Measurements from ENCODE around the gene PASD1.

PASD1 gene

DNA sequence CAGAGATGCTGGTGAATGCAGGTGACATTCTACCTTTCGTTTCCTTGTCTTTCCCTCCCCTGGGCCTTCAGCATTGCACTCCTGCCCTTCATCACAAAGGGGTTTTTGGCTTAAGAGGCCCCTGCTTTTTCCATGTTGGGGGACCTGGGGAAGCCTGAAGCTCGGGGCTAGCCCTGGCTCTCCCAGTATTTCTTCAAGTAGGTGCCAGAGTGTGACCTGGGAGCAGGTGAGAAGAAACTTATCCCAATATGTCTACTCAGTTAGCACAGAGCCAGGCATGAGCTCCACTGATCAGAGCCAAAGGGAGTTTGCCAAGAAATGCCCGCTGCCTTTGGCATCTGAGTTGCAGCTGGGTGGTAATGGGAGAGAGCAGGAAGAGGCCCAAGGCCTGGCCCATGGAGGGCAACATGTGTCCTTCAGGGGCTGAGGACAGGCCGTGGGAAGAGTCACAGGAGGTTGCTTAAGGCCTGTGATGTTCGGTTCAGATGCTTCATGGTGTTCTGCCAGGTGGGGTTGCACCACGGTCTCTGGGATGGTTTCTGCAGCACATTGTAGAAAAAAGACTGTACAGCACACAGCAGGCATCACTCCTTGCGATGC lies 139.4 kb downstream of the PASD1 start:
- DNase-seq, result no peak

DNA sequence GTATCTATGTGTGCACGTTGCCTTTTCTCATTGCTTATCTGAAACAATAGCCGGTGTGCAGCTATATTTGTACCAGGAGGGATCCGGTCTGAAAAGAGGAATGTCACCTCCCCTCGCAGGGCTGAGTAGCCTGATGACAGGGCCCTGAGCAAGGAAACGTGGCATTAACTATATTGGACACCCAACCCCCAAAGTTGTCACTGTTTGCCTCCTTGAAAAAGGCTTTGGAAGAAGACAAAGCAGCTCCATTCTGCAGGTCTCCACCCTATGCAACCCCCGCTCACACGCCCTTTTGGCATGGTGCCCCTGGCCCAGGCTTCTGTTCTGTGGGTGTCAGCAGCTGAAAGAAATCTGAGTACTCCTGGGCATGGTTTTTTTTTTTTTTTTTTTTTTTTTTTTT lies 140.0 kb downstream of the PASD1 start:
- DNase-seq, result no peak

- no peak for DNase-seq
Measured at GRCh38 chrX:151704041-151704663, 140.7 kb downstream of the PASD1 start.

- no peak for DNase-seq
Measured at GRCh38 chrX:151708821-151709220, 145.3 kb downstream of the PASD1 start.

- DNase-seq, result no peak
Measured at GRCh38 chrX:151710457-151710856, 147.0 kb downstream of the PASD1 start.

DNA sequence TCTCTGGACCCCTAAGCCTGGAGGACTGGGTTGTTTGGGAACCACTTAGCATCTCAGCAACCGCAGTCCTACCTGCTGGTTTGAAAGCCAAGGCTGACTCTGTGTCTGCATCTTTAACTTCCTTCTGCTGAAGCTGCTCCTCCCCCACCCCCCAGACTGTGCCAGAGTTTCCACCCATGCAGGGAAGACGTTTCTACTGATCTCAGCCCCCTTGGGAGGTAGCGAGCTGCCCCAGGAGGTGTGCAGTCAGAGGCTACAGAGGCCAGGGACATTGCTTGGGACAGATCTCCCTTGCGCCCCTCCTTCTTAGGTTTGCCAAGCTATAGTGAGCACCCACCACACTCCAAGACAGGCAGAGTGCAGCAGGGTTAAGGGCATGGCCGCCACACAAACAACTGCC lies 147.7 kb downstream of the PASD1 start:
- DNase-seq, result no peak

GRCh38 chrX:151711787-151712186 lies 148.3 kb downstream of the PASD1 start:
- no peak for DNase-seq

DNA sequence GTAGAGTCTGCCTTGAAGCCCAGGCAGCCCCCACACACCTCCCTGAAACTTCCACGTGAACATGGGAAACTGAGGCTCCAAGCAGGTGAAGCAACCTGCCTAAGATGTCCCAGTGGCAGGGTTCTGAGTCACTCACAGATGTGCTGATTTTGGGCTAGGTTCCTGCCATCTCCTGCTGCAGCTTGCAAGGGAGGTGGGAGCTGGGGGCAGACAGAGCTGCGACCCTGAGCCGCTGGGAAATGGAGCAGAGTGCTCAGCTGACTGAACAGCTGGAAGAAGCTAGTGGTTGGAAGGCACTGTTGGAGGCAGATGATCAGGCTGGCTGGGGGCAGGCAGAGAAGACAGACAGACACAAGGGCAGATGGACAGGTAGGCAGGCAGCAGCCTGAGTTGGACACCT lies 148.8 kb downstream of the PASD1 start:
- DNase-seq, result no peak

DNA sequence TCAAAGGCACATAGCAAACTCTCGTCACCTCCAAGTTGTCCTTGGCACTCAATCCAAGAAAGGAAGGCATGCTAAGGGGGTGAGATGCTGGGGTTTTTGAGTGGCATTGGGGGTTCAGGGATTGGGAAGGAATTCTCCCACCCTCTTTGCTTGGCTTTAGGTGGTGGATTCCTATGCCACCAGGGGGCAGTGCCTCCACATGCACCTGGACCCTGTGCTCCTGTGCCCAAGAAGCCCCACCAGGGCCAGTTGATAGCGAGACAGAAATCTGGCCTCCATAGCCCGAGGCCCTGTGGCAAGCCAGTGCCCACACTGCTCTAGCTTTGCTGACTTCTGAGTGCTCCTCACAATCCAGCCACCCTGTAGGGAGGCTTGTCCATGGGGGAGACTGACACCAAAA lies 150.4 kb downstream of the PASD1 start:
- DNase-seq, result no peak

DNA sequence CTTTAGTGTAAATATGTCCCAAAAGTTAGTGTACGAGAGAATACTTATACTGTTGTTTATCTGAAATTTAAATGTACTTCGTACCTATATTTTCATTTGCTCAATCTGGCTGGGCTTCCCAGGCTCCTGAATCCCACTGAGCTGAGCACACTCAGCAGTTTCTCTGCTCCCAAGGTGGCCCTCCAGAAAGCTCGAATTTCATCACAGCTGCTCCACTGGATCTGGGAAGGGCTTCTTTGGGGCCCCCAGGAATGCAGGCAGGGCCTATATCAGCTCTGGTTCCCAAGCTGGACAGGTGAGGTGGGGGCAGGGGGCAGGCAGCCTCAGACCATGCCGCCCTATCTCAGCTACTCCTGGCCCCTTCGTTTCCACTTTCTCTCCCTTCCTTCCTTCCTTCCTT lies 150.9 kb downstream of the PASD1 start:
- no peak for DNase-seq

DNA sequence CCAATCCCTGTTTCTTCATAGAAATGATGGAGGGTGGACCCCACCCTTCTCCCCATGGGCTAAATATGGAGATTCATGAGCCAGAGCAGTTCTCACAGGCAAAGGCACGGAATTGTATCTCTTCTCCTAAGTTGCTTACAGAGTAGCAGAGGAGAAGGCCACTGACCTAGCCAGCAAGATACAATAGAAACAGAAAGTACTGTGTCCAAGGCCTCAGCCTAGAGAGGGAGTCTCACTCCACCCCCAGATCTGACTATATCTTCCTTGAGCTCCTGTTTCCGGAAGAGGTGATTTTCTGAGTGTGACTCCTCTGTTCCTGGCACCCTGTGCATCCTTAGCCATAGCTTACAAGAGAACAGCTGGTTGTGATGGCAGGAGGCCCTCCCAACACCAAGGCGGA lies 152.3 kb downstream of the PASD1 start, which contains the start of gene FATE1:
Gene FATE1 (plus strand): TSS at position 284 of the 400 bp plus-strand sequence. CDS start 85 bp downstream, at position 369.
- DNase-seq, result no peak

GRCh38 chrX:151722241-151722846 lies 158.9 kb downstream of the PASD1 start:
- DNase-seq, result no peak

GRCh38 chrX:151723156-151723760 lies 159.8 kb downstream of the PASD1 start:
- no peak for DNase-seq

GRCh38 chrX:151724563-151725337 lies 161.3 kb downstream of the PASD1 start:
- no peak for DNase-seq

GRCh38 chrX:151725338-151725614 lies 161.8 kb downstream of the PASD1 start:
- DNase-seq, result no peak

Measured in NCI-H524 treated with DMSO at 0.1 percent for 48 hours (cell line).